CD4-positive, CD25-positive, alpha-beta regulatory T cell (primary cell): Measurements from ENCODE around the gene CTNNA2. TPM values are rescaled to one million over a fixed set of nuclear protein-coding genes. Genes with fewer than 3 reads are reported as not detected.

Source experiments
- ATAC-seq, 2 donors: fragments of 150-1000 bp; cut with Tn5 transposase; one replicate each; pipeline ENCODE4 v1.10.0; 2021; ENCODE audit warnings: low read depth in 2 of 2, moderate number of reproducible peaks in 2 of 2, moderate library complexity in 1 of 2
- DNase-seq, 3 donors: peaks; one replicate each; pipeline versions ENCODE4 v3.0.0 to v3.0.0-alpha.2; 2012 to 2022; ENCODE audit warnings: mixed read lengths in 1 of 3
- H3K27ac ChIP-seq: one replicate; pipeline ENCODE4 v1.7.0; 2013; ENCODE audit warnings: mild to moderate bottlenecking, low read length; ENCODE audit not compliant: insufficient read depth, poor library complexity, severe bottlenecking
- H3K27me3 ChIP-seq: one replicate; pipeline ENCODE4 v1.7.0; 2013; ENCODE audit warnings: low read length; ENCODE audit not compliant: control insufficient read depth, insufficient read depth
- H3K36me3 ChIP-seq: one replicate; pipeline ENCODE4 v1.7.0; 2013; ENCODE audit warnings: mild to moderate bottlenecking, low read length, moderate library complexity; ENCODE audit not compliant: control insufficient read depth, insufficient read depth
- H3K4me1 ChIP-seq: 2 replicates; pipeline ENCODE4 v1.7.0; 2013; ENCODE audit warnings: mild to moderate bottlenecking, low read length; ENCODE audit not compliant: insufficient read depth, control insufficient read depth, poor library complexity, severe bottlenecking
- H3K4me3 ChIP-seq: one replicate; pipeline ENCODE4 v1.7.0; 2013; ENCODE audit warnings: low read depth, mild to moderate bottlenecking, low read length, moderate library complexity
- H3K9me3 ChIP-seq, 2 experiments: 1 replicate in 1 of 2; 2 replicates in 1 of 2; pipeline ENCODE4 v1.7.0; 2013; ENCODE audit warnings: low read length in 2 of 2, mild to moderate bottlenecking in 1 of 2, moderate library complexity in 1 of 2; ENCODE audit not compliant: control insufficient read depth in 2 of 2
- H3K27ac Mint-ChIP-seq, 3 donors: one replicate each; pipeline ENCODE4 v1.8.0; 2020 to 2022; ENCODE audit warnings: mild to moderate bottlenecking in 3 of 3, mixed read lengths in 3 of 3, moderate library complexity in 2 of 3
- H3K27me3 Mint-ChIP-seq: one replicate; pipeline ENCODE4 v1.8.0; 2022; ENCODE audit warnings: mild to moderate bottlenecking, mixed read lengths
- H3K36me3 Mint-ChIP-seq: one replicate; pipeline ENCODE4 v1.8.0; 2020; ENCODE audit warnings: mixed read lengths
- H3K4me1 Mint-ChIP-seq, 4 donors: one replicate each; pipeline ENCODE4 v1.8.0; 2020 to 2022; ENCODE audit warnings: mixed read lengths in 4 of 4, mild to moderate bottlenecking in 1 of 4
- H3K4me3 Mint-ChIP-seq, 4 donors: one replicate each; pipeline ENCODE4 v1.8.0; 2020 to 2022; ENCODE audit warnings: mild to moderate bottlenecking in 4 of 4, mixed read lengths in 4 of 4, moderate library complexity in 3 of 4
- H3K9me3 Mint-ChIP-seq, 7 donors: one replicate each; pipeline ENCODE4 v1.8.0; 2020 to 2022; ENCODE audit warnings: mixed read lengths in 7 of 7, mild to moderate bottlenecking in 3 of 7, moderate library complexity in 2 of 7
- polyA plus RNA-seq, 4 donors: library from polyadenylated mRNA; unstranded; fragments of 300-500 nt; fragmentation: Illumina TruSeq; gene quantifications; one replicate each; pipeline ENCODE4 v1.2.3, GENCODE V29; 2021
- total RNA-seq: library from RNA; stranded (reverse); gene quantifications from one replicate; pipeline ENCODE4 v1.2.3, GENCODE V29; 2022

The CTNNA2 gene
- total and polyA plus RNA-seq, 5 donors from 2014 or later: not detected

- H3K27ac Mint-ChIP-seq: peak overlapping the region in 1 of 3 donors; percentile 35
- H3K27me3 Mint-ChIP-seq: peaks cover 11% of the 10 kb centered on the region
- no peak for DNase-seq
- H3K9me3 ChIP-seq: no peaks in the 10 kb centered on the region
- no peaks in the 10 kb centered on the region for H3K27me3 ChIP-seq
- H3K4me3 ChIP-seq: no peak overlapping the region
- H3K4me1 ChIP-seq: no peaks in the 10 kb centered on the region
- no peaks in the 10 kb centered on the region for H3K4me1 Mint-ChIP-seq
- H3K4me3 Mint-ChIP-seq: no peak overlapping the region
- peaks cover 0 to 13% (median 3%) of the 10 kb centered on the region in 7 donors for H3K9me3 Mint-ChIP-seq
- no peak overlapping the region for H3K27ac ChIP-seq
- H3K36me3 Mint-ChIP-seq: no peaks in the 10 kb centered on the region
- no peak for ATAC-seq
- no peaks in the 10 kb centered on the region for H3K36me3 ChIP-seq
These were observed 788.1 kb downstream of the CTNNA2 start for GRCh38 chr2:80300954-80301353.

- Mint-ChIP-seq H3K36me3 (no peaks in the 10 kb centered on the region), H3K4me3 (no peak overlapping the region), H3K9me3 (peaks cover 0 to 16% (median 6%) of the 10 kb centered on the region in 7 donors), H3K27me3 (peaks cover 11% of the 10 kb centered on the region), H3K27ac (no peak overlapping the region), H3K4me1 (no peaks in the 10 kb centered on the region)
- no peak overlapping the region for H3K4me3 ChIP-seq
- no peaks in the 10 kb centered on the region for H3K4me1 ChIP-seq
- H3K36me3 ChIP-seq: no peaks in the 10 kb centered on the region
- ATAC-seq (no peak), DNase-seq (no peak)
- no peaks in the 10 kb centered on the region for H3K27me3 ChIP-seq
- H3K9me3 ChIP-seq: no peaks in the 10 kb centered on the region
- H3K27ac ChIP-seq: no peak overlapping the region
These were observed 789.1 kb downstream of the CTNNA2 start for GRCh38 chr2:80302001-80302313.

- Mint-ChIP-seq H3K9me3 (peaks cover 0 to 14% (median 6%) of the 10 kb centered on the region in 7 donors), H3K27ac (no peak overlapping the region), H3K27me3 (peaks cover 11% of the 10 kb centered on the region), H3K36me3 (no peaks in the 10 kb centered on the region), H3K4me1 (no peaks in the 10 kb centered on the region), H3K4me3 (no peak overlapping the region)
- no peaks in the 10 kb centered on the region for H3K4me1 ChIP-seq
- H3K9me3 ChIP-seq: no peaks in the 10 kb centered on the region
- no peak for ATAC-seq
- H3K4me3 ChIP-seq: no peak overlapping the region
- no peaks in the 10 kb centered on the region for H3K27me3 ChIP-seq
- DNase-seq: no peak
- H3K27ac ChIP-seq: no peak overlapping the region
- no peaks in the 10 kb centered on the region for H3K36me3 ChIP-seq
These were observed 789.6 kb downstream of the CTNNA2 start for GRCh38 chr2:80302314-80303005.

- no peaks in the 10 kb centered on the region for H3K36me3 Mint-ChIP-seq
- H3K27me3 Mint-ChIP-seq: peaks cover 11% of the 10 kb centered on the region
- DNase-seq (no peak), ATAC-seq (no peak)
- Histone ChIP-seq H3K4me3 (no peak overlapping the region), H3K36me3 (no peaks in the 10 kb centered on the region), H3K27ac (no peak overlapping the region), H3K9me3 (no peaks in the 10 kb centered on the region), H3K27me3 (no peaks in the 10 kb centered on the region), H3K4me1 (no peaks in the 10 kb centered on the region)
- peaks cover 0 to 13% (median 6%) of the 10 kb centered on the region in 7 donors for H3K9me3 Mint-ChIP-seq
- no peaks in the 10 kb centered on the region for H3K4me1 Mint-ChIP-seq
- no peak overlapping the region for H3K27ac Mint-ChIP-seq
- no peak overlapping the region for H3K4me3 Mint-ChIP-seq
These were observed 790.4 kb downstream of the CTNNA2 start for GRCh38 chr2:80303006-80303908.

- Mint-ChIP-seq H3K36me3 (no peaks in the 10 kb centered on the region), H3K27me3 (peaks cover 11% of the 10 kb centered on the region), H3K27ac (peak within 1 kb of the TSS in 1 of 3 donors; percentile 38), H3K9me3 (peaks cover 0 to 13% (median 6%) of the 10 kb centered on the region in 7 donors), H3K4me3 (no peak within 1 kb of the TSS), H3K4me1 (no peaks in the 10 kb centered on the region)
- Histone ChIP-seq H3K4me1 (no peaks in the 10 kb centered on the region), H3K36me3 (no peaks in the 10 kb centered on the region), H3K27me3 (no peaks in the 10 kb centered on the region), H3K4me3 (no peak within 1 kb of the TSS), H3K9me3 (no peaks in the 10 kb centered on the region), H3K27ac (no peak within 1 kb of the TSS)
- ATAC-seq: no peak
- no peak for DNase-seq
These were observed 791.3 kb downstream of the CTNNA2 start, which contains the start of gene LRRTM1 for GRCh38 chr2:80303909-80304837. Gene LRRTM1, minus strand, starts transcription at chr2:80304752. Its CDS starts 933 bp downstream, at chr2:80303819.

GRCh38 chr2:80311304-80311703 is 798.5 kb downstream of the CTNNA2 start:
- Histone ChIP-seq H3K27me3 (no peaks in the 10 kb centered on the region), H3K36me3 (no peaks in the 10 kb centered on the region), H3K4me1 (no peaks in the 10 kb centered on the region), H3K4me3 (no peak overlapping the region), H3K27ac (no peak overlapping the region), H3K9me3 (no peaks in the 10 kb centered on the region)
- DNase-seq: no peak
- Mint-ChIP-seq H3K9me3 (peaks cover 1 to 14% (median 5%) of the 10 kb centered on the region in 7 donors), H3K27me3 (no peaks in the 10 kb centered on the region), H3K27ac (no peak overlapping the region), H3K4me3 (no peak overlapping the region), H3K36me3 (no peaks in the 10 kb centered on the region), H3K4me1 (no peaks in the 10 kb centered on the region)
- no peak for ATAC-seq

GRCh38 chr2:80312282-80312839 is 799.5 kb downstream of the CTNNA2 start:
- Histone ChIP-seq H3K4me1 (no peaks in the 10 kb centered on the region), H3K27me3 (no peaks in the 10 kb centered on the region), H3K9me3 (no peaks in the 10 kb centered on the region), H3K27ac (no peak overlapping the region), H3K4me3 (no peak overlapping the region), H3K36me3 (no peaks in the 10 kb centered on the region)
- H3K27ac Mint-ChIP-seq: no peak overlapping the region
- DNase-seq (no peak), ATAC-seq (no peak)
- H3K36me3 Mint-ChIP-seq: no peaks in the 10 kb centered on the region
- H3K4me3 Mint-ChIP-seq: no peak overlapping the region
- peaks cover 1 to 12% (median 4%) of the 10 kb centered on the region in 7 donors for H3K9me3 Mint-ChIP-seq
- no peaks in the 10 kb centered on the region for H3K4me1 Mint-ChIP-seq
- H3K27me3 Mint-ChIP-seq: no peaks in the 10 kb centered on the region
